ENCODE data around the gene SPRR1B. TPM values are rescaled to one million over a fixed set of nuclear protein-coding genes. Genes with fewer than 3 reads are reported as not detected.

Gene SPRR1B
- total and polyA plus RNA-seq, 9 of the 15 experiments (the other 6 are each of a cell fraction or from before 2014, with no cell fraction given), result not detected

- TF ChIP-seq ZHX1 (conservative IDR thresholded peaks at IDR 0.05; ENCODE audit: low read length) (no peak), NFE2 (IDR thresholded peaks at IDR 0.05; ENCODE audit: low read depth) (no peak), ZNF23 (CRISPR knock-in tag; IDR thresholded peaks at IDR 0.05) (no peak), SMARCA4 (IDR thresholded peaks at IDR 0.05) (peak; percentile 62; the same call in 1 of the 2 replicates), C11orf30 (IDR thresholded peaks at IDR 0.05; ENCODE audit: low read depth) (no peak), RERE (CRISPR knock-in tag; IDR thresholded peaks at IDR 0.05; ENCODE audit: borderline replicate concordance) (no peak), PYGO2 (tag; IDR thresholded peaks at IDR 0.05) (no peak), ZNF586 (CRISPR knock-in tag; conservative IDR thresholded peaks at IDR 0.05) (no peak), RB1 (IDR thresholded peaks at IDR 0.05; ENCODE audit: low read depth) (no peak), BRCA1 (IDR thresholded peaks at IDR 0.05) (no peak), BRCA1 (CRISPR knock-in tag; IDR thresholded peaks at IDR 0.05) (no peak), TOE1 (IDR thresholded peaks at IDR 0.05; ENCODE audit: borderline replicate concordance) (no peak), TOE1 (CRISPR knock-in tag; IDR thresholded peaks at IDR 0.05; ENCODE audit: borderline replicate concordance, low read depth) (no peak), ZNF253 (CRISPR knock-in tag; conservative IDR thresholded peaks at IDR 0.05) (no peak), KLF16 (IDR thresholded peaks at IDR 0.05) (peak; percentile 82), FOXK1 (CRISPR knock-in tag; IDR thresholded peaks at IDR 0.05; ENCODE audit: borderline replicate concordance) (no peak)
These were observed 10.1 kb downstream of the SPRR1B start, which contains the start of gene SPRR2D (continued) for GRCh38 chr1:153040950-153041631.
